T-helper 17 cell (primary cell): ENCODE measurements around the gene FANCC. TPM values are rescaled to one million over a fixed set of nuclear protein-coding genes. Genes with fewer than 3 reads are reported as not detected.

Experiments used
- ATAC-seq: fragments of 150-1000 bp; cut with Tn5 transposase; 2 replicates; pipeline ENCODE4 v1.10.0; 2021; ENCODE audit warnings: mild to moderate bottlenecking, moderate library complexity
- DNase-seq, 3 donors: peaks; one replicate each; pipeline versions ENCODE4 v3.0.0 to v3.0.0-alpha.2; 2020 to 2021
- H3K9me3 ChIP-seq: one replicate; pipeline ENCODE4 v1.7.0; 2013; ENCODE audit warnings: low read length, mild to moderate bottlenecking; ENCODE audit not compliant: control insufficient read depth, poor library complexity, severe bottlenecking
- H3K27ac Mint-ChIP-seq: one replicate; pipeline ENCODE4 v1.8.0; 2022; ENCODE audit warnings: mild to moderate bottlenecking, moderate library complexity, mixed read lengths
- H3K27me3 Mint-ChIP-seq: one replicate; pipeline ENCODE4 v1.8.0; 2022; ENCODE audit warnings: mixed read lengths
- H3K36me3 Mint-ChIP-seq: one replicate; pipeline ENCODE4 v1.8.0; 2022; ENCODE audit warnings: low read depth, mixed read lengths
- H3K4me1 Mint-ChIP-seq: one replicate; pipeline ENCODE4 v1.8.0; 2022; ENCODE audit warnings: mild to moderate bottlenecking, mixed read lengths
- H3K4me3 Mint-ChIP-seq: one replicate; pipeline ENCODE4 v1.8.0; 2022; ENCODE audit warnings: mild to moderate bottlenecking, moderate library complexity, mixed read lengths
- total RNA-seq, 4 donors: library from RNA in 2 of 4; stranded (reverse) in 2 of 4; gene quantifications; one replicate each; pipeline ENCODE4 v1.2.3 and lab custom pipeline; 2022 to 2026

The FANCC gene
- total RNA-seq, 2 donors from 2014 or later = 3.7 to 3.9 TPM

- H3K36me3 Mint-ChIP-seq = no peaks in the 10 kb centered on the region
- H3K4me1 Mint-ChIP-seq = peaks cover 9% of the 10 kb centered on the region
- no peaks in the 10 kb centered on the region for H3K9me3 ChIP-seq
- H3K27me3 Mint-ChIP-seq = no peaks in the 10 kb centered on the region
- peak overlapping the region; percentile 16 for H3K27ac Mint-ChIP-seq
- ATAC-seq = no peak
- no peak overlapping the region for H3K4me3 Mint-ChIP-seq
- no peak for DNase-seq
Observed at GRCh38 chr9:95266649-95267048, 50.9 kb downstream of the FANCC start.

GRCh38 chr9:95265960-95266359 lies 51.5 kb downstream of the FANCC start:
- no peak overlapping the region for H3K4me3 Mint-ChIP-seq
- DNase-seq = no peak
- no peaks in the 10 kb centered on the region for H3K9me3 ChIP-seq
- no peak overlapping the region for H3K27ac Mint-ChIP-seq
- H3K27me3 Mint-ChIP-seq = no peaks in the 10 kb centered on the region
- H3K36me3 Mint-ChIP-seq = no peaks in the 10 kb centered on the region
- ATAC-seq = no peak
- peaks cover 9% of the 10 kb centered on the region for H3K4me1 Mint-ChIP-seq

GRCh38 chr9:95264954-95265615 lies 52.4 kb downstream of the FANCC start:
- H3K9me3 ChIP-seq = no peaks in the 10 kb centered on the region
- H3K27me3 Mint-ChIP-seq = no peaks in the 10 kb centered on the region
- no peak overlapping the region for H3K27ac Mint-ChIP-seq
- H3K4me3 Mint-ChIP-seq = no peak overlapping the region
- ATAC-seq = no peak
- peaks cover 9% of the 10 kb centered on the region for H3K4me1 Mint-ChIP-seq
- no peaks in the 10 kb centered on the region for H3K36me3 Mint-ChIP-seq
- DNase-seq = no peak

GRCh38 chr9:95261890-95262289 lies 55.6 kb downstream of the FANCC start:
- H3K9me3 ChIP-seq = no peaks in the 10 kb centered on the region
- no peak overlapping the region for H3K4me3 Mint-ChIP-seq
- no peak for DNase-seq
- H3K27me3 Mint-ChIP-seq = no peaks in the 10 kb centered on the region
- ATAC-seq = no peak
- H3K36me3 Mint-ChIP-seq = no peaks in the 10 kb centered on the region
- H3K4me1 Mint-ChIP-seq = peaks cover 3% of the 10 kb centered on the region
- H3K27ac Mint-ChIP-seq = no peak overlapping the region

DNA sequence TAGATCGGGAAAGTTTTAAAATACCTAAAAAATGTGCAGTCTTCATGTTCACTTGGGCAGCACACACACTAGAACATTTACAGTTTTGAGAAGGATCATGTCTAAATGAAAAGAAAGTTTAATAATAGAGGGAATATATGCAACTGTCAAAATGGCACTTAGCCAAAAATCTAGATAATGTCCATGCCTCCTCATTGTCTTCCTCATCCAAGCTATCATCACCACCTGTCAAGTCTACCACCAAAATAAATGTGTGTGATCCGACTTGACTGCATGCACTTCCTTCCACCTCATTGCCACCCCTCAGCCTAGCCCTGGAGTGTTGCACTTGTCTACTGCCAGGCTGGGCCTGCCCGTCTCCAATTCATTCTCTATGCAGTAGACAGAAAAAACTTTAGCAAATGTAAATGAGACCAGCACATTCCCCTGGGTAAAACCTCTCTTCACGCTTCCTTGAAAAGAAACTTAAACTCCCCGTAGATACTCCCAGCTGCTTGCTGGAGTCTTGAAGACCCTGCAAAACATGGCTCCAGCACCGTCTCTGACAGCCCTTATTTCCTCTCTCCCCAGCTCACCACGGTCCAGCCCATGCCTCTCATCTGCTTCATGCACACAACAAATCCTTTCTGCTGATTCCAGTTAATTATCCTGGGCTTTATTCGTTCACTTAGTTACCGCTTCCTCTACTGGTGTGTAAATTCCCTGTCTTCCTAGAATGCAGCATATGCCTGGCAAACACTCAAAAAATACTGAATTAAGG lies 66.9 kb downstream of the FANCC start:
- Mint-ChIP-seq H3K4me1 (peaks cover 6% of the 10 kb centered on the region), H3K27me3 (no peaks in the 10 kb centered on the region), H3K36me3 (peaks cover 2% of the 10 kb centered on the region), H3K4me3 (no peak overlapping the region), H3K27ac (no peak overlapping the region)
- ATAC-seq (no peak), DNase-seq (no peak)
- no peaks in the 10 kb centered on the region for H3K9me3 ChIP-seq

DNA sequence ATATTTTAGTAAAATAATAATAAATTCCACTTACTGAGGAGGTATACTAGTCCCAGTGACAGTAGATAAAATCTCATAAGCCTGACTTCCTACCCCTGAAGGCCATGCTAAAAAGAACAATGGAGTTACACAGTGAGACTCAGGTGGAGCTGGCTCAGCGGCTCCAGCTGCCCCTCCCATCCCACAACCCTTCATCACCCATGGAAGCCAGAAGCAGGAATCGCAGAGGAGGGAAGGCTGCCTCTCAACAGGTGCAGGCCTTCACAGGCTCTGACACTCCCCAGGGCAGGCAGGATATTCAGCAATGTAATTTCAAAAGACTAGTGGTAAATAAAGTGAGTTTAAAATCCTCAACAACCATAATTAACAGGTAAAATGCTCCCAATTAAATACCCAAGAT lies 67.5 kb downstream of the FANCC start:
- H3K27me3 Mint-ChIP-seq = no peaks in the 10 kb centered on the region
- ATAC-seq (no peak), DNase-seq (no peak)
- peaks cover 2% of the 10 kb centered on the region for H3K36me3 Mint-ChIP-seq
- no peak overlapping the region for H3K4me3 Mint-ChIP-seq
- peaks cover 6% of the 10 kb centered on the region for H3K4me1 Mint-ChIP-seq
- H3K9me3 ChIP-seq = no peaks in the 10 kb centered on the region
- no peak overlapping the region for H3K27ac Mint-ChIP-seq

GRCh38 chr9:95246547-95246946 lies 71.0 kb downstream of the FANCC start:
- Mint-ChIP-seq H3K4me3 (no peak overlapping the region), H3K4me1 (peaks cover 6% of the 10 kb centered on the region), H3K36me3 (peaks cover 2% of the 10 kb centered on the region), H3K27me3 (no peaks in the 10 kb centered on the region), H3K27ac (no peak overlapping the region)
- ATAC-seq (no peak), DNase-seq (no peak)
- H3K9me3 ChIP-seq = no peaks in the 10 kb centered on the region

- Mint-ChIP-seq H3K36me3 (no peaks in the 10 kb centered on the region), H3K4me3 (no peak overlapping the region), H3K27me3 (no peaks in the 10 kb centered on the region), H3K4me1 (peaks cover 3% of the 10 kb centered on the region), H3K27ac (peak overlapping the region; percentile 24)
- ATAC-seq (no peak), DNase-seq (no peak)
- H3K9me3 ChIP-seq = no peaks in the 10 kb centered on the region
Observed at GRCh38 chr9:95242613-95243012, 74.9 kb downstream of the FANCC start.

DNA sequence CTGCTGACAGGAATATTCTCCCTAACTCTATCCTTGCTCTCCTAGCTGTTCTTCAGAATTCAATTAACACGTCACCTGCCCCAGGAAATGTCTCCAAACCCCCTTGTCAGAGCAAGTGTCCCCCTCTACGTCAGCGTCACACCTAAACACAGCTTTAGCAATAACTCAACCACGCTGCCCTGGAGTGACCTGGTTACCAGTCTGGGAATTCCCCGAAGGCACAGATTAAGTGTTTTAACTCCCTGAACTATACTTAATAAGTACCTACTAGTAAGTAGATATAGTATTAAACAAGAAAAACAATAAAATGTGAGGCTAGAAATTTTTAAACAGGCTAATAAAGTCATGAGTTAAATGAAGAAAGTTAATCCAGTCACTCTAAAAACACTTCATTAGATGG lies 78.4 kb downstream of the FANCC start:
- no peaks in the 10 kb centered on the region for H3K27me3 Mint-ChIP-seq
- H3K4me1 Mint-ChIP-seq = peaks cover 3% of the 10 kb centered on the region
- no peak overlapping the region for H3K4me3 Mint-ChIP-seq
- no peaks in the 10 kb centered on the region for H3K9me3 ChIP-seq
- DNase-seq = no peak
- H3K27ac Mint-ChIP-seq = no peak overlapping the region
- no peaks in the 10 kb centered on the region for H3K36me3 Mint-ChIP-seq
- no peak for ATAC-seq

DNA sequence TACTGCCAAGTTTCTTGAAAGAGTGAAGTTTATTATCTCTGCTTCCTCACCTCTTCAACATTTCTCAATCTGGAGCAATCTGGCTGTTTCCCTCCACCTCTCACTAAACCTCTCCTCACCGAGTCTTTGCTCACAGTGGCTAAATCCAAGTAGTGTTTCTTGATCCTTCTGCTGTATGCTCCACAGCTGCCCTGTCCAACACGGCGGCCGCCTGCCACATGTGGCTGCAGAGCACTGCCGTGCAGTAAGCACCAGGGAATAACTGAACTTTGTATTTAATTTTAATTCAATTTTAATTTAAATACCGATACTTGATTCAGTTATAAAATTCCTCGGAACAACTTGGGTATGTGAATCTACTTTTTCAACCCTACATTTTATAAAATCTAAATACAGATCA lies 80.2 kb downstream of the FANCC start:
- no peaks in the 10 kb centered on the region for H3K9me3 ChIP-seq
- Mint-ChIP-seq H3K4me3 (no peak overlapping the region), H3K4me1 (peaks cover 3% of the 10 kb centered on the region), H3K27me3 (no peaks in the 10 kb centered on the region), H3K36me3 (no peaks in the 10 kb centered on the region), H3K27ac (no peak overlapping the region)
- no peak for DNase-seq
- no peak for ATAC-seq

DNA sequence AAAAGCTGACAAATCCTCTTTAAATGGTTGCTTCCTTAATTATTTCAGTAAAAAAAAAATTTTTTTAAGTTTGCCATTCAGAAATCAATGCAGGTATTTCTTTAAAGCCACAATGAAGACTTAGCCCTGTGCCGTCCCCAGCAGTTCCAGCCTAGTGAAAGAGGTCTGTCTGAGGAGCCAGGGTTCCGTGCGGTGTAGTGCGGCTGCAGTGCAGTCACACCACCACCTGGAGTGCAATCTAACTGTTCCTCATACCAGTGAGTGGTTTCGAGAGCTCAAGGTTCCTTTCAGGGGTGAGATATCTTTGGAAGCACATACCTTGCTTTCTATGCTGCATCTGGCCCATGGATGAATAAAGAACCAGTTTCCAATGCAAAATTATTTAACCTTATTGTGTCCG lies 87.5 kb downstream of the FANCC start:
- peaks cover 3% of the 10 kb centered on the region for H3K36me3 Mint-ChIP-seq
- no peaks in the 10 kb centered on the region for H3K27me3 Mint-ChIP-seq
- peaks cover 3% of the 10 kb centered on the region for H3K4me1 Mint-ChIP-seq
- DNase-seq (no peak), ATAC-seq (no peak)
- no peaks in the 10 kb centered on the region for H3K9me3 ChIP-seq
- no peak overlapping the region for H3K4me3 Mint-ChIP-seq
- H3K27ac Mint-ChIP-seq = no peak overlapping the region

- Mint-ChIP-seq H3K4me1 (peaks cover 3% of the 10 kb centered on the region), H3K36me3 (peaks cover 3% of the 10 kb centered on the region), H3K27ac (no peak overlapping the region), H3K4me3 (no peak overlapping the region), H3K27me3 (no peaks in the 10 kb centered on the region)
- H3K9me3 ChIP-seq = no peaks in the 10 kb centered on the region
- DNase-seq (no peak), ATAC-seq (no peak)
Observed at GRCh38 chr9:95229230-95229915, 88.1 kb downstream of the FANCC start.

- Mint-ChIP-seq H3K4me3 (no peak overlapping the region), H3K27ac (no peak overlapping the region), H3K27me3 (no peaks in the 10 kb centered on the region), H3K36me3 (peaks cover 3% of the 10 kb centered on the region), H3K4me1 (peaks cover 3% of the 10 kb centered on the region)
- DNase-seq = no peak
- no peaks in the 10 kb centered on the region for H3K9me3 ChIP-seq
- ATAC-seq = no peak
Observed at GRCh38 chr9:95226921-95227320, 90.6 kb downstream of the FANCC start.
